ENCODE data around the gene IGFBP2.

The IGFBP2 gene

GRCh38 chr2:216643986-216644659 lies 10.9 kb downstream of the IGFBP2 start:
- no peak for DNase-seq

GRCh38 chr2:216644842-216645635 lies 11.8 kb downstream of the IGFBP2 start:
- DNase-seq, result no peak

GRCh38 chr2:216645636-216645950 lies 12.4 kb downstream of the IGFBP2 start:
- DNase-seq, result no peak

- no peak for DNase-seq
These were observed 12.9 kb downstream of the IGFBP2 start for GRCh38 chr2:216646116-216646515.

GRCh38 chr2:216648105-216648504 lies 14.9 kb downstream of the IGFBP2 start:
- no peak for DNase-seq

- no peak for DNase-seq
These were observed 16.4 kb downstream of the IGFBP2 start for GRCh38 chr2:216649574-216649973.

GRCh38 chr2:216650626-216651257 lies 17.5 kb downstream of the IGFBP2 start:
- no peak for DNase-seq

GRCh38 chr2:216651351-216651881 lies 18.2 kb downstream of the IGFBP2 start:
- DNase-seq, result no peak

GRCh38 chr2:216652566-216652965 lies 19.3 kb downstream of the IGFBP2 start:
- no peak for DNase-seq

- no peak for DNase-seq
These were observed 20.0 kb downstream of the IGFBP2 start for GRCh38 chr2:216653093-216653799.

GRCh38 chr2:216653931-216654365 lies 20.7 kb downstream of the IGFBP2 start:
- DNase-seq, result no peak

GRCh38 chr2:216654528-216655052 lies 21.4 kb downstream of the IGFBP2 start:
- DNase-seq, result no peak

- no peak for DNase-seq
These were observed 24.1 kb downstream of the IGFBP2 start for GRCh38 chr2:216657086-216657855.

GRCh38 chr2:216657980-216658379 lies 24.8 kb downstream of the IGFBP2 start:
- no peak for DNase-seq

GRCh38 chr2:216658757-216659156 lies 25.5 kb downstream of the IGFBP2 start:
- no peak for DNase-seq

- no peak for DNase-seq
These were observed 26.1 kb downstream of the IGFBP2 start for GRCh38 chr2:216659276-216659675.

- DNase-seq, result no peak
These were observed 27.3 kb downstream of the IGFBP2 start for GRCh38 chr2:216660496-216660895.

- no peak for DNase-seq
These were observed 27.8 kb downstream of the IGFBP2 start for GRCh38 chr2:216661051-216661450.

- DNase-seq, result no peak
These were observed 28.6 kb downstream of the IGFBP2 start for GRCh38 chr2:216661639-216662375.

- no peak for DNase-seq
These were observed 29.9 kb downstream of the IGFBP2 start for GRCh38 chr2:216663106-216663505.

- DNase-seq, result no peak
These were observed 30.6 kb downstream of the IGFBP2 start for GRCh38 chr2:216663846-216664245.

Data from NCI-H2171 (cell line).